Measurements from ENCODE around the gene C12orf54.

The C12orf54 gene

DNA sequence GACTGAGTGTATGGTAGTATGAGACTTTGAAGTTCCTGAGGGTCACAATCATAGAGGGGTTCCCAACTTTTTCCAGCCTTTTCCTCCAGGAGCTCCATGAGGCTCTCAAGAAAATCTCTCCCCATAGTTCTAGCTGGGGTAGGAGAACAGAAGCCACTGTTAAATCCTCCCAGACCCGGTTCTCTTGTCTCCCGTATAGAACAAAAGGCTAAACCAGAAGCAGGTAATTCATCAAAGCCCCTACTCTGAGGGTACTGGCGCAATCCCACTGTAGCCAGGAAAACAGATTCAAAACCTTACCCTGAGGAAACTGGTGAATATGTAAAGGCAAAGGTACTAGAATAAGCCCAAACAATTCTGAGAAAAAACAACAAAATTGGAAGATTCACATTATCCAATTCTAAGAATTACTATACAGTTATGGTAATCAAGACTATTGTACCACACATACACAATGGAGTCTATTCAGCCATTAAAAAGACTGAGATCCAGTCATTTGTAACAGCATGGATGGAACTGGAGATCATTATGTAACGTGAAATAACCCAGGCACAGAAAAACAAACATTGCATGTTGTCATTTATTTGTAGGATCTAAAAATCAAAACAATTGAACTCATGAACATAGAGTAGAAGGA lies 63.7 kb downstream of the C12orf54 start:
- no peaks in the 10 kb centered on the region for H3K79me2 ChIP-seq (ENCODE audit: insufficient read depth, low read length)
- H3K4me1 ChIP-seq (ENCODE audit: insufficient read depth, low read length, severe bottlenecking) = no peaks in the 10 kb centered on the region
- H3K4me2 ChIP-seq (ENCODE audit: low read length) = no peak overlapping the region
- no peaks in the 10 kb centered on the region for H4K20me1 ChIP-seq (ENCODE audit: insufficient read depth, low read length)
- H3K36me3 ChIP-seq (ENCODE audit: insufficient read depth, low read length) = no peaks in the 10 kb centered on the region
- H3K9me3 ChIP-seq (ENCODE audit: low read length) = no peaks in the 10 kb centered on the region
- no peak overlapping the region for H3K27ac ChIP-seq (ENCODE audit: low read depth, low read length, poor library complexity, severe bottlenecking)
- H3K9me2 ChIP-seq (ENCODE audit: low read depth, low read length) = no peaks in the 10 kb centered on the region
- no peaks in the 10 kb centered on the region for H3K27me3 ChIP-seq (ENCODE audit: insufficient read depth, low read length)
- no peak overlapping the region for H3K4me3 ChIP-seq (ENCODE audit: low read depth, low read length, poor library complexity, severe bottlenecking)
- TF ChIP-seq EZH2 (IDR thresholded peaks at IDR 0.05; ENCODE audit: borderline replicate concordance, low read length) = no peak
- TF ChIP-seq, protein P1, sequence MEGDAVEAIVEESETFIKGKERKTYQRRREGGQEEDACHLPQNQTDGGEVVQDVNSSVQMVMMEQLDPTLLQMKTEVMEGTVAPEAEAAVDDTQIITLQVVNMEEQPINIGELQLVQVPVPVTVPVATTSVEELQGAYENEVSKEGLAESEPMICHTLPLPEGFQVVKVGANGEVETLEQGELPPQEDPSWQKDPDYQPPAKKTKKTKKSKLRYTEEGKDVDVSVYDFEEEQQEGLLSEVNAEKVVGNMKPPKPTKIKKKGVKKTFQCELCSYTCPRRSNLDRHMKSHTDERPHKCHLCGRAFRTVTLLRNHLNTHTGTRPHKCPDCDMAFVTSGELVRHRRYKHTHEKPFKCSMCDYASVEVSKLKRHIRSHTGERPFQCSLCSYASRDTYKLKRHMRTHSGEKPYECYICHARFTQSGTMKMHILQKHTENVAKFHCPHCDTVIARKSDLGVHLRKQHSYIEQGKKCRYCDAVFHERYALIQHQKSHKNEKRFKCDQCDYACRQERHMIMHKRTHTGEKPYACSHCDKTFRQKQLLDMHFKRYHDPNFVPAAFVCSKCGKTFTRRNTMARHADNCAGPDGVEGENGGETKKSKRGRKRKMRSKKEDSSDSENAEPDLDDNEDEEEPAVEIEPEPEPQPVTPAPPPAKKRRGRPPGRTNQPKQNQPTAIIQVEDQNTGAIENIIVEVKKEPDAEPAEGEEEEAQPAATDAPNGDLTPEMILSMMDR (IDR thresholded peaks at IDR 0.05; ENCODE audit: low read length) = no peak
- no peaks in the 10 kb centered on the region for H3F3A ChIP-seq (ENCODE audit: insufficient read depth, low read length)
- no peak overlapping the region for H2AFZ ChIP-seq (ENCODE audit: low read length)
- H3K9ac ChIP-seq (ENCODE audit: low read length) = no peak overlapping the region

All from OCI-LY1 (cell line).